Vagina (tissue), 2 donors: ENCODE measurements around the gene COPG1. TPM values are rescaled to one million over a fixed set of nuclear protein-coding genes. Genes with fewer than 3 reads are reported as not detected.
A peak's percentile ranks its signal among the peaks of the same experiment; 100 is the strongest.
"Not testable (repeated sequence)": the region's sequence is repeated elsewhere in the genome, so short reads cannot be mapped to it uniquely, and the experiment has no call there.

ENCODE experiments used
- DNase-seq, 2 donors: peaks; one replicate each; pipeline ENCODE4 v3.0.0-alpha.2; 2017; ENCODE audit errors: extremely low spot score in 2 of 2
- H3K27ac ChIP-seq: fragments of 200-600 bp; sonication (generic); one replicate; pipeline ENCODE4 v1.5.1; 2019
- H3K27me3 ChIP-seq: fragments of 200-600 bp; sonication (generic); one replicate; pipeline ENCODE4 v1.5.1; 2019
- H3K36me3 ChIP-seq, 2 donors: fragments of 200-600 bp; sonication (generic); one replicate each; pipeline ENCODE4 v1.5.1; 2017 to 2019
- H3K4me1 ChIP-seq: fragments of 200-600 bp; sonication (generic); one replicate; pipeline ENCODE4 v1.5.1; 2019
- H3K4me3 ChIP-seq, 2 donors: fragments of 200-600 bp; sonication (generic); 1 replicate in 1 of 2; 2 replicates in 1 of 2; pipeline ENCODE4 v1.5.1; 2016 to 2019
- H3K9me3 ChIP-seq: fragments of 200-600 bp; sonication (generic); one replicate; pipeline ENCODE4 v1.5.1; 2019
- CTCF ChIP-seq, 3 experiments: fragments of 450-650 bp in 2 of 3; fragments of 200-600 bp in 1 of 3; sonication (generic) in 1 of 3; IDR thresholded peaks; one replicate each; pipeline ENCODE4 v1.5.1; 2017 to 2019; ENCODE audit warnings: antibody characterized with exemption in 3 of 3, mild to moderate bottlenecking in 2 of 3, moderate library complexity in 2 of 3
- POLR2A ChIP-seq, 2 donors: fragments of 450-650 bp; IDR thresholded peaks; one replicate each; pipeline ENCODE4 v1.6.1; 2017; ENCODE audit warnings: antibody characterized with exemption in 2 of 2, mild to moderate bottlenecking in 2 of 2, moderate library complexity in 2 of 2
- POLR2AphosphoS5 ChIP-seq, 2 donors: sonication (generic); formaldehyde crosslinking; IDR thresholded peaks; one replicate each; pipeline ENCODE4 v1.9.0; 2017; ENCODE audit warnings: antibody characterized with exemption in 2 of 2, mild to moderate bottlenecking in 2 of 2, low read depth in 1 of 2; ENCODE audit not compliant: insufficient read depth in 1 of 2
- intact Hi-C: fragments of 100-400 bp; cut with DNase I; formaldehyde crosslinking; loops from one replicate; pipeline ENCODE4 v1.15.1; 2023
- total RNA-seq: library from RNA; depleted of rRNA; stranded (reverse); fragments of >200 nt; gene quantifications from one replicate; pipeline ENCODE4 v1.2.3, GENCODE V29; 2016

COPG1 gene
- total RNA-seq, 1 donor from 2014 or later = 76.4 TPM

GRCh38 chr3:129240436-129240835 is 9.0 kb upstream of the COPG1 start:
- intact Hi-C loops = loop anchor here (10.0 kb wide), 1 partner anchor 266 kb away; no protein-coding TSS in a partner anchor
- TF ChIP-seq POLR2A (IDR thresholded peaks at IDR 0.05) (no peak), CTCF (IDR thresholded peaks at IDR 0.05) (no peak), POLR2AphosphoS5 (IDR thresholded peaks at IDR 0.05; ENCODE audit: insufficient read depth in 1 of 2, low read depth in 1 of 2) (no peak)
- peak overlapping the region; percentile 56 for H3K27ac ChIP-seq
- no peak for DNase-seq
- H3K4me1 ChIP-seq = peaks cover 30% of the 10 kb centered on the region
- H3K27me3 ChIP-seq = no peaks in the 10 kb centered on the region
- H3K4me3 ChIP-seq = no peak overlapping the region
- H3K36me3 ChIP-seq = no peaks in the 10 kb centered on the region
- H3K9me3 ChIP-seq = no peaks in the 10 kb centered on the region

GRCh38 chr3:129245141-129245540 is 4.3 kb upstream of the COPG1 start:
- Histone ChIP-seq H3K36me3 (no peaks in the 10 kb centered on the region), H3K4me1 (peaks cover 52% of the 10 kb centered on the region), H3K9me3 (no peaks in the 10 kb centered on the region), H3K27me3 (no peaks in the 10 kb centered on the region), H3K4me3 (no peak overlapping the region), H3K27ac (peak overlapping the region; percentile 58)
- intact Hi-C loops = loop anchor here (5.0 to 10.0 kb wide), 2 partner anchors 63 to 270 kb away; partner anchors contain the start of gene CNBP
- DNase-seq = no peak
- TF ChIP-seq CTCF (IDR thresholded peaks at IDR 0.05) (no peak), POLR2A (IDR thresholded peaks at IDR 0.05) (no peak), POLR2AphosphoS5 (IDR thresholded peaks at IDR 0.05; ENCODE audit: insufficient read depth in 1 of 2, low read depth in 1 of 2) (no peak)

- not testable (repeated sequence) for H3K36me3 ChIP-seq, H3K27me3 ChIP-seq, H3K9me3 ChIP-seq, DNase-seq, H3K4me3 ChIP-seq
- TF ChIP-seq CTCF (IDR thresholded peaks at IDR 0.05) (peak; percentile 72 to 93 (median 86)), POLR2AphosphoS5 (IDR thresholded peaks at IDR 0.05; ENCODE audit: insufficient read depth in 1 of 2, low read depth in 1 of 2) (peak in 1 of 2 donors; percentile 77)
- intact Hi-C loops = loop anchor here (5.0 to 10.0 kb wide), 2 partner anchors 63 to 271 kb away; partner anchors contain the start of gene CNBP
- H3K27ac ChIP-seq = peak overlapping the region; percentile 58
- peaks cover 52% of the 10 kb centered on the region for H3K4me1 ChIP-seq
Measured at GRCh38 chr3:129245641-129246306, 3.6 kb upstream of the COPG1 start.

- DNase-seq = no peak
- TF ChIP-seq CTCF (IDR thresholded peaks at IDR 0.05) = no peak
- TF ChIP-seq POLR2AphosphoS5 (IDR thresholded peaks at IDR 0.05; ENCODE audit: insufficient read depth in 1 of 2, low read depth in 1 of 2) = no peak
- no peak for TF ChIP-seq POLR2A (IDR thresholded peaks at IDR 0.05)
Measured at GRCh38 chr3:129246636-129247035, 2.8 kb upstream of the COPG1 start.

More at GRCh38 chr3:129246636-129247035, 2.8 kb upstream of the COPG1 start:
- H3K27me3 ChIP-seq = no peaks in the 10 kb centered on the region
- H3K9me3 ChIP-seq = no peaks in the 10 kb centered on the region
- peaks cover 57% of the 10 kb centered on the region for H3K4me1 ChIP-seq
- peaks cover 0 to 1% of the 10 kb centered on the region in 2 donors for H3K36me3 ChIP-seq
- H3K27ac ChIP-seq = no peak overlapping the region
- no peak overlapping the region for H3K4me3 ChIP-seq
- intact Hi-C loops = loop anchor here (5.0 to 10.0 kb wide), 2 partner anchors 64 to 272 kb away; partner anchors contain the start of gene CNBP
